Right lobe of liver (tissue), 4 donors: Measurements from ENCODE around the gene CCDC61.

ENCODE experiments used
- POLR2A ChIP-seq: fragments of 450-650 bp; IDR thresholded peaks from one replicate; pipeline ENCODE4 v1.6.1; 2017; ENCODE audit warnings: antibody characterized with exemption, mild to moderate bottlenecking
- TF ChIP-seq, protein P1 (sequence below), 4 donors: fragments of 200-600 bp in 3 of 4; fragments of 450-650 bp in 1 of 4; IDR thresholded peaks; one replicate each; pipeline versions ENCODE4 v1.5.1 to v1.8.0; 2016 to 2022; ENCODE audit warnings: antibody characterized with exemption in 4 of 4, mild to moderate bottlenecking in 2 of 4
- donor health status: DM: no; HTN: no; CAD: no.
- donor health status: DM: no; HTN: no; CAD: no.
- donor health status: DM: no; HTN: yes; CAD: no.

DNA sequence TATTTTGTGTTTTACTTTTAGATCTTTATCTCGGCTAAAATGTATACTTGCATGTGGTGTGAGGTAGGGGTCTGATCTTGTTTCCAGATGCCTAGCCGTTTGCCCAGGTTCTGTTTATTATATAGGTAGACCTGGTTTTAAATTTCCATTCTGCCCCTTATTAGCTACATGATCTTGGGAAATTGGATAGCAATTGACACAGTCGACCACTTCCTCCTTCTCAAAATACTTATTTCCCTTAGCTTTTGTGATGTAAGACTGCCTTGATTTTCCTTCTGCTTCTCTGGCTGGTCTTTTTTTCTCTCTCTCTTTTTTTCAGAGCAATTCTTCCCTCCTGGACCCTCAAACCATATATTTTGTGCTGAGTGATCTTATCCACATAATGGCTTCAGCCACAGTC, 30.6 kb downstream of the CCDC61 start:
- TF ChIP-seq POLR2A = no peak
- TF ChIP-seq, protein P1, sequence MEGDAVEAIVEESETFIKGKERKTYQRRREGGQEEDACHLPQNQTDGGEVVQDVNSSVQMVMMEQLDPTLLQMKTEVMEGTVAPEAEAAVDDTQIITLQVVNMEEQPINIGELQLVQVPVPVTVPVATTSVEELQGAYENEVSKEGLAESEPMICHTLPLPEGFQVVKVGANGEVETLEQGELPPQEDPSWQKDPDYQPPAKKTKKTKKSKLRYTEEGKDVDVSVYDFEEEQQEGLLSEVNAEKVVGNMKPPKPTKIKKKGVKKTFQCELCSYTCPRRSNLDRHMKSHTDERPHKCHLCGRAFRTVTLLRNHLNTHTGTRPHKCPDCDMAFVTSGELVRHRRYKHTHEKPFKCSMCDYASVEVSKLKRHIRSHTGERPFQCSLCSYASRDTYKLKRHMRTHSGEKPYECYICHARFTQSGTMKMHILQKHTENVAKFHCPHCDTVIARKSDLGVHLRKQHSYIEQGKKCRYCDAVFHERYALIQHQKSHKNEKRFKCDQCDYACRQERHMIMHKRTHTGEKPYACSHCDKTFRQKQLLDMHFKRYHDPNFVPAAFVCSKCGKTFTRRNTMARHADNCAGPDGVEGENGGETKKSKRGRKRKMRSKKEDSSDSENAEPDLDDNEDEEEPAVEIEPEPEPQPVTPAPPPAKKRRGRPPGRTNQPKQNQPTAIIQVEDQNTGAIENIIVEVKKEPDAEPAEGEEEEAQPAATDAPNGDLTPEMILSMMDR (IDR thresholded peaks at IDR 0.05) = no peak
